Natural killer cell (primary cell): ENCODE results near the gene EMX1. TPM values are rescaled to one million over a fixed set of nuclear protein-coding genes. Genes with fewer than 3 reads are reported as not detected.
"Not testable (repeated sequence)": the region's sequence is repeated elsewhere in the genome, so short reads cannot be mapped to it uniquely, and the experiment has no call there.

Experiments used
- ATAC-seq, 3 donors: fragments of 150-1000 bp in 2 of 3; fragments of 200-7000 bp in 1 of 3; cut with Tn5 transposase; 1 replicate in 1 of 3; 2 replicates in 2 of 3; pipeline ENCODE4 v1.10.0; 2021; ENCODE audit warnings: mild to moderate bottlenecking in 2 of 3, moderate library complexity in 2 of 3
- DNase-seq, 2 donors: peaks; one replicate each; pipeline versions ENCODE4 v3.0.0 to v3.0.0-alpha.2; 2013 to 2021; ENCODE audit warnings: mixed read lengths in 1 of 2
- H3K27ac ChIP-seq: one replicate; pipeline ENCODE4 v1.5.1; 2013; ENCODE audit warnings: mild to moderate bottlenecking, low read length
- H3K27me3 ChIP-seq: one replicate; pipeline ENCODE4 v1.6.1; 2013; ENCODE audit warnings: low read length; ENCODE audit not compliant: control insufficient read depth, insufficient read depth
- H3K36me3 ChIP-seq: one replicate; pipeline ENCODE4 v1.6.1; 2013; ENCODE audit warnings: low read length; ENCODE audit not compliant: control insufficient read depth, insufficient read depth
- H3K4me1 ChIP-seq: one replicate; pipeline ENCODE4 v1.6.1; 2013; ENCODE audit warnings: low read length; ENCODE audit not compliant: control insufficient read depth, insufficient read depth
- H3K4me3 ChIP-seq: one replicate; pipeline ENCODE4 v1.5.1; 2013; ENCODE audit warnings: low read length
- H3K9me3 ChIP-seq: one replicate; pipeline ENCODE4 v1.6.1; 2013; ENCODE audit warnings: low read length; ENCODE audit not compliant: control insufficient read depth, insufficient read depth
- H3K27ac Mint-ChIP-seq, 2 donors: one replicate each; pipeline ENCODE4 v1.8.0; 2022; ENCODE audit warnings: mild to moderate bottlenecking in 2 of 2, mixed read lengths in 2 of 2, moderate library complexity in 1 of 2
- H3K27me3 Mint-ChIP-seq, 2 donors: one replicate each; pipeline ENCODE4 v1.8.0; 2022; ENCODE audit warnings: low read depth in 2 of 2, mixed read lengths in 2 of 2
- H3K36me3 Mint-ChIP-seq: one replicate; pipeline ENCODE4 v1.8.0; 2022; ENCODE audit warnings: mixed read lengths
- H3K4me1 Mint-ChIP-seq, 2 donors: one replicate each; pipeline ENCODE4 v1.8.0; 2022; ENCODE audit warnings: mixed read lengths in 2 of 2
- H3K4me3 Mint-ChIP-seq: one replicate; pipeline ENCODE4 v1.8.0; 2022; ENCODE audit warnings: mild to moderate bottlenecking, moderate library complexity, mixed read lengths
- H3K9me3 Mint-ChIP-seq, 2 donors: one replicate each; pipeline ENCODE4 v1.8.0; 2022; ENCODE audit warnings: mixed read lengths in 2 of 2
- WGBS: methylation state at CpG from one replicate; pipeline ENCODE4 v1.1.7; 2013; ENCODE audit warnings: missing lambda C conversion rate; ENCODE audit not compliant: insufficient coverage; 5-methylcytosine and 5-hydroxymethylcytosine counted together
- intact Hi-C: fragments of 100-400 bp; cut with micrococcal nuclease; formaldehyde crosslinking; loops from one replicate; pipeline ENCODE4 v1.14.2; 2022
- total RNA-seq, 4 donors: library from RNA; stranded (reverse); fragments of 120-200 nt in 1 of 4; gene quantifications; one replicate each; pipeline versions ENCODE4 v1.2.3 to v1.2.4, GENCODE V29; 2013 to 2022
- TF ChIP-seq, protein P1 (sequence below): fragments of 200-600 bp; IDR thresholded peaks from one replicate; pipeline ENCODE4 v1.8.0; 2022; ENCODE audit warnings: antibody characterized with exemption

EMX1 gene
- total RNA-seq, 3 donors from 2014 or later (not counting 1 experiment from before 2014, with no cell fraction given), result not detected

DNA sequence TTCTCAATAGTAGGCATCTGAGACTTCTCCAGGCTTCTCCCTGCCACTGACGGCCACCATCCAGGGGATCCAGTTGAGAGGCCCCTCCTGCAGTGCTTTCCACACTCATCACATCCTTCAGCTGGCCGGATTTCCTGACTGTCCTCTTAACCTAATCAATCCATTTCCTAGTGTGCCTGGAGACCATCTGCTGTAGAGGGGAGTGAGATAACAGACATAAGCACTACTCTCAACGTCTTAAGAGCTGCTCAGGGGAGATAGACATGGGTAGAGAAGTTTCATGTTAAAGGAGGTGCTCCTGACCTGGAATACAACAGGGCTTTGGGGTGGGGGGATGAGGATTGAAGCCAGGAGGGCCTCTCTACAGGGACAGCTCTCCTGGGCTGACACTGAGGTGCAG lies 15.9 kb upstream of the EMX1 start:
- Mint-ChIP-seq H3K4me3 (no peak overlapping the region), H3K4me1 (no peaks in the 10 kb centered on the region), H3K27me3 (peaks cover 43 to 69% of the 10 kb centered on the region in 2 donors), H3K9me3 (no peaks in the 10 kb centered on the region), H3K27ac (no peak overlapping the region), H3K36me3 (no peaks in the 10 kb centered on the region)
- Histone ChIP-seq H3K27me3 (peaks cover 6% of the 10 kb centered on the region), H3K4me1 (no peaks in the 10 kb centered on the region), H3K4me3 (no peak overlapping the region), H3K27ac (no peak overlapping the region), H3K9me3 (no peaks in the 10 kb centered on the region), H3K36me3 (no peaks in the 10 kb centered on the region)
- ATAC-seq (no peak), DNase-seq (no peak)
- TF ChIP-seq, protein P1, sequence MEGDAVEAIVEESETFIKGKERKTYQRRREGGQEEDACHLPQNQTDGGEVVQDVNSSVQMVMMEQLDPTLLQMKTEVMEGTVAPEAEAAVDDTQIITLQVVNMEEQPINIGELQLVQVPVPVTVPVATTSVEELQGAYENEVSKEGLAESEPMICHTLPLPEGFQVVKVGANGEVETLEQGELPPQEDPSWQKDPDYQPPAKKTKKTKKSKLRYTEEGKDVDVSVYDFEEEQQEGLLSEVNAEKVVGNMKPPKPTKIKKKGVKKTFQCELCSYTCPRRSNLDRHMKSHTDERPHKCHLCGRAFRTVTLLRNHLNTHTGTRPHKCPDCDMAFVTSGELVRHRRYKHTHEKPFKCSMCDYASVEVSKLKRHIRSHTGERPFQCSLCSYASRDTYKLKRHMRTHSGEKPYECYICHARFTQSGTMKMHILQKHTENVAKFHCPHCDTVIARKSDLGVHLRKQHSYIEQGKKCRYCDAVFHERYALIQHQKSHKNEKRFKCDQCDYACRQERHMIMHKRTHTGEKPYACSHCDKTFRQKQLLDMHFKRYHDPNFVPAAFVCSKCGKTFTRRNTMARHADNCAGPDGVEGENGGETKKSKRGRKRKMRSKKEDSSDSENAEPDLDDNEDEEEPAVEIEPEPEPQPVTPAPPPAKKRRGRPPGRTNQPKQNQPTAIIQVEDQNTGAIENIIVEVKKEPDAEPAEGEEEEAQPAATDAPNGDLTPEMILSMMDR, result no peak
- 64% methylated on average over 2 of the region's 3 CpGs for WGBS
- intact Hi-C loops, result no loop called here

DNA sequence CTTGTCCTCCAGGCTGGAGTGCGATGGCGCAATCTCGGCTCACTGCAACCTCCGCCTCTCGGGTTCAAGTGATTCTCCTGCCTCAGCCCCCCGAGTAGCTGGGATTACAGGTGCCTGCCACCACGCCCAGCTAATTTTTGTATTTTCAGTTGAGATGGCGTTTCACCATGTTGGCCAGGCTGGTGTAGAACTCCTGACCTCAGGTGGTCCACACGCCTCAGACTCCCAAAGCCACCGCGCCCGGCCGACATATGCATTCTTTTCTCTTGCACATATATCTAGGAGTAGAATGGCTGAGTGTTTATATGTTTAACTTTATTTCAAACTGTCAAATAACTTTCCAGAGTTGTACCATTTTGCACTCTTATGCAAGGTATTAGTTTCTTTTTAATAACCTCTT lies 9.9 kb upstream of the EMX1 start:
- H3K4me1 ChIP-seq, H3K4me3 Mint-ChIP-seq, H3K36me3 ChIP-seq, H3K4me3 ChIP-seq, DNase-seq, H3K9me3 Mint-ChIP-seq, H3K27ac Mint-ChIP-seq, H3K36me3 Mint-ChIP-seq, ATAC-seq, intact Hi-C loops, H3K27ac ChIP-seq, H3K4me1 Mint-ChIP-seq, H3K9me3 ChIP-seq: not testable (repeated sequence)
- H3K27me3 Mint-ChIP-seq, result peaks cover 49 to 87% of the 10 kb centered on the region in 2 donors
- WGBS, result 95% methylated on average over 9 of the region's 13 CpGs
- H3K27me3 ChIP-seq, result peaks cover 31% of the 10 kb centered on the region

DNA sequence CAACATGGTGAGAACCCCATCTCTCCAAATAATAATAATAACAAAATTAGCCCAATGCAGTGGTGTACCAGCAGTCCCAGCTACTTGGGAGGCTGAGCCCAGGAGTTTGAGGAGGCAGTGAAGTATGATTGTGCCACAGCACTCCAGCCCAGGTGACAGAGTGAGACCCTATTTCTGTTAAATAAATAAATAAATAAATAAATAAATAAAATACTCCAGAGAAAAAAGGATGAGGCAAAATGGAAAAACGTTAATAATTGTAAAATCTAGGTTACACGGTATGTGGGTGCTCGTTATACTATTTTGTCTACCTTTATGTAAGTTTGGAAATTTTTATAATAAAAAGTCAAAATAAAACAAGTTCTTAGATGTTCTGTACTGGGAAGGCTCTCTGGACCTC lies 8.6 kb upstream of the EMX1 start:
- peaks cover 38% of the 10 kb centered on the region for H3K27me3 ChIP-seq
- TF ChIP-seq, protein P1, result no peak
- H3K4me1 Mint-ChIP-seq, result no peaks in the 10 kb centered on the region
- no peaks in the 10 kb centered on the region for H3K36me3 ChIP-seq
- H3K4me3 Mint-ChIP-seq, result no peak overlapping the region
- H3K4me1 ChIP-seq, result no peaks in the 10 kb centered on the region
- ATAC-seq, result no peak
- no peak overlapping the region for H3K27ac ChIP-seq
- no peak overlapping the region for H3K27ac Mint-ChIP-seq
- DNase-seq, result no peak
- no peaks in the 10 kb centered on the region for H3K9me3 Mint-ChIP-seq
- H3K36me3 Mint-ChIP-seq, result no peaks in the 10 kb centered on the region
- H3K4me3 ChIP-seq, result no peak overlapping the region
- H3K9me3 ChIP-seq, result no peaks in the 10 kb centered on the region
- H3K27me3 Mint-ChIP-seq, result peaks cover 51 to 86% of the 10 kb centered on the region in 2 donors
- no CpG with 5 or more reads among the region's 3 CpGs for WGBS
- intact Hi-C loops, result no loop called here

DNA sequence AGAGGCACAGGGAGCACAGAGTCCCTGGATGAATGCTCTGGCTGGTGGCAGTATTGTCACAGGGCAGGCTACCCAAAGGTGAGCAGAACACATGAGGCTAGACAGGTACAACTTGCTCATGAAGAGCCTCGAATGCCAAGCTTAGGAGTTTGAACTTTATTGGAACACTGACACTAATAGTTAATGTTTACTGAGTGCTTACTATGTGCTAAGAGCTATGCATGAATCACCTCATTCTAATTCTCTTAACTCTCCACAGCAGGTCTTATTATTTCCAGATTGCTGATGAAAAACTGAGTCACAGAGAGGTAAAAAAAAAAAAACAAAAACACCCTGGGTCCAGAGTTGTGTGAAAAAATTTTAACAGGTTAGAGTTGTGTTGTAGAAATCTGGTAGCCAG lies 6.1 kb upstream of the EMX1 start:
- H3K27me3 Mint-ChIP-seq, result peaks cover 61 to 81% of the 10 kb centered on the region in 2 donors
- no peaks in the 10 kb centered on the region for H3K9me3 ChIP-seq
- H3K27ac ChIP-seq, result no peak overlapping the region
- TF ChIP-seq, protein P1, result no peak
- H3K36me3 Mint-ChIP-seq, result no peaks in the 10 kb centered on the region
- intact Hi-C loops, result no loop called here
- H3K27ac Mint-ChIP-seq, result no peak overlapping the region
- H3K4me3 Mint-ChIP-seq, result no peak overlapping the region
- peaks cover 0 to 21% of the 10 kb centered on the region in 2 donors for H3K4me1 Mint-ChIP-seq
- ATAC-seq (no peak), DNase-seq (no peak)
- peaks cover 58% of the 10 kb centered on the region for H3K27me3 ChIP-seq
- no peak overlapping the region for H3K4me3 ChIP-seq
- WGBS, result 55% methylated on average over 1 of the region's 1 CpG
- no peaks in the 10 kb centered on the region for H3K36me3 ChIP-seq
- H3K9me3 Mint-ChIP-seq, result no peaks in the 10 kb centered on the region
- peaks cover 15% of the 10 kb centered on the region for H3K4me1 ChIP-seq
